ENCODE measurements around the gene PLEKHG7. TPM values are rescaled to one million over a fixed set of nuclear protein-coding genes. Genes with fewer than 3 reads are reported as not detected.

PLEKHG7 gene
- total RNA-seq, 1 experiment from 2014 or later = not detected

DNA sequence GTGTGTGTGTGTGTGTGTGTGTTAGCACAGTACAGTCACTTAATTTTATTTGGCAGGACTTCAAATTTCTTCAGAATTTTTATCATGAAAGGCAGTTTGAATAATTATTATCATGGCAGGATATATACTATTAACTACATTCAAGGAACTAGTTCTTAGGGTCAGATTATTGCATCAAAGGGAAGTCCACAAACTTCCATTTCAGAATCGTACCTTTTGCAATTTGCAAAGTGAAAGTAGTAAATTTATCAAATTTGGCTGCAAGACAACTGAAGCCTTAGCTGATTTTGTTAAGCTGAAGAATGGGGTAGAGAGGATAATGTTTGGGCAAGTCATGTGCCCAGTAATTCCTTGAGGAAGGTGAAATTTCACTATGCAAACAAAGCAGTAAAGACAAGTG lies 68.2 kb downstream of the PLEKHG7 start:
- no TSS peak for BruUV-seq (replicated peaks)
- Histone ChIP-seq H3K9me2 (replicated peaks; ENCODE audit: low read length) (no peaks in the 10 kb centered on the region), H3K9ac (ENCODE audit: low read length) (no peak overlapping the region), H3K27me3 (ENCODE audit: low read length) (no peaks in the 10 kb centered on the region), H3K36me3 (ENCODE audit: low read depth, low read length) (peaks cover 3% of the 10 kb centered on the region; the same call in 1 of the 2 replicates), H3K4me1 (ENCODE audit: insufficient read depth, low read length) (no peaks in the 10 kb centered on the region), H4K20me1 (ENCODE audit: low read length) (no peaks in the 10 kb centered on the region), H3K27ac (ENCODE audit: low read length) (no peak overlapping the region), H3K79me2 (ENCODE audit: low read length) (no peaks in the 10 kb centered on the region), H3K4me3 (ENCODE audit: low read length) (no peak overlapping the region), H3K4me2 (ENCODE audit: low read length) (no peak overlapping the region), H3K9me3 (ENCODE audit: low read length) (no peaks in the 10 kb centered on the region), H3F3A (ENCODE audit: low read length, unreplicated experiment) (no peaks in the 10 kb centered on the region), H2AFZ (ENCODE audit: low read length) (no peak overlapping the region)
- POLR2A ChIA-PET (ENCODE audit: unreplicated experiment) = no interaction called here
- no peak for TF ChIP-seq EZH2 (IDR thresholded peaks at IDR 0.05; ENCODE audit: low read length, unreplicated experiment)
- TF ChIP-seq, protein P1, sequence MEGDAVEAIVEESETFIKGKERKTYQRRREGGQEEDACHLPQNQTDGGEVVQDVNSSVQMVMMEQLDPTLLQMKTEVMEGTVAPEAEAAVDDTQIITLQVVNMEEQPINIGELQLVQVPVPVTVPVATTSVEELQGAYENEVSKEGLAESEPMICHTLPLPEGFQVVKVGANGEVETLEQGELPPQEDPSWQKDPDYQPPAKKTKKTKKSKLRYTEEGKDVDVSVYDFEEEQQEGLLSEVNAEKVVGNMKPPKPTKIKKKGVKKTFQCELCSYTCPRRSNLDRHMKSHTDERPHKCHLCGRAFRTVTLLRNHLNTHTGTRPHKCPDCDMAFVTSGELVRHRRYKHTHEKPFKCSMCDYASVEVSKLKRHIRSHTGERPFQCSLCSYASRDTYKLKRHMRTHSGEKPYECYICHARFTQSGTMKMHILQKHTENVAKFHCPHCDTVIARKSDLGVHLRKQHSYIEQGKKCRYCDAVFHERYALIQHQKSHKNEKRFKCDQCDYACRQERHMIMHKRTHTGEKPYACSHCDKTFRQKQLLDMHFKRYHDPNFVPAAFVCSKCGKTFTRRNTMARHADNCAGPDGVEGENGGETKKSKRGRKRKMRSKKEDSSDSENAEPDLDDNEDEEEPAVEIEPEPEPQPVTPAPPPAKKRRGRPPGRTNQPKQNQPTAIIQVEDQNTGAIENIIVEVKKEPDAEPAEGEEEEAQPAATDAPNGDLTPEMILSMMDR (conservative IDR thresholded peaks at IDR 0.05; ENCODE audit: low read depth, low read length) = no peak
- no peak for TF ChIP-seq EZH2phosphoT487 (IDR thresholded peaks at IDR 0.05; ENCODE audit: borderline replicate concordance, low read length)
- CTCF ChIA-PET = no interaction called here
- intact Hi-C loops (cut with micrococcal nuclease) = no loop called here
- ATAC-seq (no peak), DNase-seq (no peak)

DNA sequence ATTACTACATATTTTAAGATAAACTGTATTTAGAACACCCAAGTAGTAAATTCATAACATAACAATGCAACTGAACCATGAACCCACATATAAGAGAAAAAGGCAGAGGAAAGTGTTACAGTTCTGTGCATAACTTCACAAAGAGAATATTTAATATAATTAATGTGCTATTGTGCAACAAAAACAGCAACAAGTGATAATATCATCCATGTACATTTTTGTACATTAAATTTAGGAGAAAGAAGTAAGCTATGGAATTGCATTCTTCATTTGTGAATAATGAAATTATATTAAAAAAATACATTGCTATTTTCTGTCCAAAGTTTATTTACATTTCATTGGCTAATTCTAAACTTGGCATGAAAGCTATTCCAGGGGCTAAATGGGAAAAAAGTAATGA lies 72.6 kb downstream of the PLEKHG7 start:
- TF ChIP-seq, protein P1 (conservative IDR thresholded peaks at IDR 0.05; ENCODE audit: low read depth, low read length) = no peak
- TF ChIP-seq EZH2 (IDR thresholded peaks at IDR 0.05; ENCODE audit: low read length, unreplicated experiment) (no peak), EZH2phosphoT487 (IDR thresholded peaks at IDR 0.05; ENCODE audit: borderline replicate concordance, low read length) (no peak)
- ChIA-PET POLR2A (ENCODE audit: unreplicated experiment) (no interaction called here), CTCF (no interaction called here)
- Histone ChIP-seq H3K79me2 (ENCODE audit: low read length) (no peaks in the 10 kb centered on the region), H3K36me3 (ENCODE audit: low read depth, low read length) (peaks cover 18% of the 10 kb centered on the region; the same call in 1 of the 2 replicates), H4K20me1 (ENCODE audit: low read length) (no peaks in the 10 kb centered on the region), H2AFZ (ENCODE audit: low read length) (no peak overlapping the region), H3K27me3 (ENCODE audit: low read length) (no peaks in the 10 kb centered on the region), H3K4me3 (ENCODE audit: low read length) (no peak overlapping the region), H3K9me2 (replicated peaks; ENCODE audit: low read length) (no peaks in the 10 kb centered on the region), H3F3A (ENCODE audit: low read length, unreplicated experiment) (no peaks in the 10 kb centered on the region), H3K4me1 (ENCODE audit: insufficient read depth, low read length) (no peaks in the 10 kb centered on the region), H3K4me2 (ENCODE audit: low read length) (no peak overlapping the region), H3K9ac (ENCODE audit: low read length) (no peak overlapping the region), H3K9me3 (ENCODE audit: low read length) (no peaks in the 10 kb centered on the region), H3K27ac (ENCODE audit: low read length) (no peak overlapping the region)
- ATAC-seq (no peak), DNase-seq (no peak)
- BruUV-seq (replicated peaks) = no TSS peak
- intact Hi-C loops (cut with micrococcal nuclease) = no loop called here

DNA sequence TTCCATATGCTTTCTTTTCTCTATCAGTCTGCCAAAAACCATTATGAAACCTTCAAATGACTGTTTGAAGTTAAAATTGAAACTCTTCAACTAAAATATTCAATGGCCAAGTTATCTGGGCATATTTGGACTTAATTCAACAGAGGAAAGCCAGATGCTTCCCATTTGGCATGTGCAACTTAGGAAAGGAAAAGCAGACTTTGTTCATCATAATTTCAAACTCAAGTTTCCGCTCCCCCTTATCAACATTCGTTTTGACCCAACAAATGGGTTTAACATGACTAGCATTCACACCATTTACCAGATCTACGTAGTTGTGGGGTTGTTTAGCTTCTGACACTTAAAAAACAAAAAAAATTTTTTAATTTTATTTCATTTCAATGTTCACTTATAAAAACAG lies 75.7 kb downstream of the PLEKHG7 start:
- Histone ChIP-seq H3K9ac (ENCODE audit: low read length) (no peak overlapping the region), H3K4me1 (ENCODE audit: insufficient read depth, low read length) (no peaks in the 10 kb centered on the region), H4K20me1 (ENCODE audit: low read length) (no peaks in the 10 kb centered on the region), H3K9me2 (replicated peaks; ENCODE audit: low read length) (no peaks in the 10 kb centered on the region), H3K36me3 (ENCODE audit: low read depth, low read length) (peaks cover 21% of the 10 kb centered on the region; the same call in 1 of the 2 replicates), H3K9me3 (ENCODE audit: low read length) (no peaks in the 10 kb centered on the region), H2AFZ (ENCODE audit: low read length) (no peak overlapping the region), H3K27ac (ENCODE audit: low read length) (no peak overlapping the region), H3K27me3 (ENCODE audit: low read length) (no peaks in the 10 kb centered on the region), H3K4me2 (ENCODE audit: low read length) (no peak overlapping the region), H3K79me2 (ENCODE audit: low read length) (no peaks in the 10 kb centered on the region), H3K4me3 (ENCODE audit: low read length) (no peak overlapping the region), H3F3A (ENCODE audit: low read length, unreplicated experiment) (no peaks in the 10 kb centered on the region)
- BruUV-seq (replicated peaks) = no TSS peak
- ChIA-PET POLR2A (ENCODE audit: unreplicated experiment) (no interaction called here), CTCF (no interaction called here)
- ATAC-seq (no peak), DNase-seq (no peak)
- TF ChIP-seq, protein P1 (conservative IDR thresholded peaks at IDR 0.05; ENCODE audit: low read depth, low read length) = no peak
- TF ChIP-seq EZH2 (IDR thresholded peaks at IDR 0.05; ENCODE audit: low read length, unreplicated experiment) (no peak), EZH2phosphoT487 (IDR thresholded peaks at IDR 0.05; ENCODE audit: borderline replicate concordance, low read length) (no peak)
- intact Hi-C loops (cut with micrococcal nuclease) = no loop called here

Data from PC-3 (cell line).